Activated T-helper 17 cell treated with anti-CD3 and anti-CD28 coated beads, Interleukin-2, amount 50 U/mL, for 72 hours (primary cell): Measurements from ENCODE around the gene ODAD3. TPM values are rescaled to one million over a fixed set of nuclear protein-coding genes. Genes with fewer than 3 reads are reported as not detected.
"Not testable (repeated sequence)": the region's sequence is repeated elsewhere in the genome, so short reads cannot be mapped to it uniquely, and the experiment has no call there.

Source experiments
- ATAC-seq: fragments of 150-1000 bp; cut with Tn5 transposase; replicated peaks from 2 replicates; pipeline ENCODE4 v1.10.0; 2021; ENCODE audit warnings: mild to moderate bottlenecking, moderate library complexity
- H3K27ac Mint-ChIP-seq: one replicate; pipeline ENCODE4 v1.8.0; 2022; ENCODE audit warnings: mixed read lengths
- H3K27me3 Mint-ChIP-seq: one replicate; pipeline ENCODE4 v1.8.0; 2022; ENCODE audit warnings: mixed read lengths
- H3K36me3 Mint-ChIP-seq: one replicate; pipeline ENCODE4 v1.8.0; 2022; ENCODE audit warnings: low read depth, mild to moderate bottlenecking, mixed read lengths
- H3K4me1 Mint-ChIP-seq: one replicate; pipeline ENCODE4 v1.8.0; 2022; ENCODE audit warnings: mixed read lengths
- H3K4me3 Mint-ChIP-seq: one replicate; pipeline ENCODE4 v1.8.0; 2022; ENCODE audit warnings: mild to moderate bottlenecking, mixed read lengths
- H3K9me3 Mint-ChIP-seq: one replicate; pipeline ENCODE4 v1.8.0; 2022; ENCODE audit warnings: mixed read lengths
- total RNA-seq, 2 donors: library from RNA; stranded (reverse); gene quantifications; one replicate each; pipeline ENCODE4 v1.2.3, GENCODE V29; 2022

Gene ODAD3
- total RNA-seq, 2 donors from 2014 or later: 0.15 to 0.42 TPM

DNA sequence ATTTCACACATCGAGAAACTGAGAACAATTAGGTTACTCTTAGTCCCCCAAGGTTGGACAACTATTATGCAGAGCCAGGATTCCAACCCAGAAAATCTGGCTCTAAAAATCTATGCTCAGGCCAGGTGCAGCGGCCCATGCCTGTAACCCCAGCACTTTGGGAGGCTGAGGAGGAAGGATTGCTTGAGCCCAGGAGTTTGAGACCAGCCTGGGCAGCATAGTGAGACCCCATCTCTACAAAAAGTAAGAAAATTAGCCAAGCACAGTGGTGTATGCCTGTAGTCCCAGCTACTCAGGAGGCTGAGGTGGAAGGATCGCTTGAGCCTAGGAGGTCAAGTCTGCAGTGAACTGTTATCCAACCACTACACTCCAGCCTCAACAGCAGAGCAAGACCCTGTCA is 1.4 kb downstream of the ODAD3 start:
- not testable (repeated sequence) for H3K27me3 Mint-ChIP-seq, H3K27ac Mint-ChIP-seq, ATAC-seq, H3K9me3 Mint-ChIP-seq, H3K4me1 Mint-ChIP-seq
- H3K36me3 Mint-ChIP-seq: peaks cover 36% of the 10 kb centered on the region
- H3K4me3 Mint-ChIP-seq: peak overlapping the region; percentile 99

GRCh38 chr19:11426656-11427055 is 8.3 kb downstream of the ODAD3 start:
- Mint-ChIP-seq H3K27me3 (peaks cover 17% of the 10 kb centered on the region), H3K4me3 (no peak overlapping the region), H3K9me3 (no peaks in the 10 kb centered on the region), H3K27ac (no peak overlapping the region), H3K36me3 (no peaks in the 10 kb centered on the region), H3K4me1 (peaks cover 11% of the 10 kb centered on the region)
- no peak for ATAC-seq

DNA sequence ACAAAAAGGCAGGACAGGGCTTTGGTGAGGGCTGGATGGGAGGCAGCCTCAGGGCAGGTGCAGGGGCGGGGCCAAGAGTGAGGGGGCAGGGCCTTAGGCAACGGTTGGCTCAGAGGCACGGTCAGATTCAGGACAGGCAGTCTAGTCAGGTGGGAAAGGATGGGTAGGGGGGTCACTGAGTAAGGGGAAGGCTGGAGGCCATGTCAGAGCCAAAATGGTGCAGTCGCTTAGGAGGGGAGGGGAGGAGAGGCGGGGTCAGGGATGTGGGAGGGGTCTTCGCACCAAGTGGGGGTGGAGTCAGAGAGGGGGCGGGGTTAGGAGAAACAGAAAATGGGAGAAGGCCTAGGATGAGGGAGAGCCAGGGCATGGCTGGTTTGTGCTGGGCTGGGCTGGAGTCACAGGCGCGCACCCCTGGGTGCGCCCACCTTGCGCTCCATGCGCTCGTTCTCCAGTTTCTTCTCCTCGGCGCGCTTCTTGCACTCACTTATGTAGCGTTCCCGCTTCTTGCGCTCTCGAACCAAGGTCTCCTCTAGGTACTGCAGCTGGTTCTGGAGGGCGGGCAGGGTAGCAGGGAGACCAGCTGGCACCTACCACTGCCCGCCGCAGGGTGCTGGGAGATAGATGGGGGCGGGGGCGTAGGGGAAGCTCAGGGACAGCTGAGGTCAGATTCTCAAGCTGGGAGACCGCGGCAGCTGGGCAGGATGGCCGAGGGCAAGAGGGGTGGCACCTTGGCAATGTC is 9.0 kb downstream of the ODAD3 start:
- Mint-ChIP-seq H3K27ac (no peak overlapping the region), H3K9me3 (no peaks in the 10 kb centered on the region), H3K4me3 (no peak overlapping the region), H3K36me3 (no peaks in the 10 kb centered on the region), H3K27me3 (peaks cover 25% of the 10 kb centered on the region), H3K4me1 (peaks cover 11% of the 10 kb centered on the region)
- no peak for ATAC-seq

DNA sequence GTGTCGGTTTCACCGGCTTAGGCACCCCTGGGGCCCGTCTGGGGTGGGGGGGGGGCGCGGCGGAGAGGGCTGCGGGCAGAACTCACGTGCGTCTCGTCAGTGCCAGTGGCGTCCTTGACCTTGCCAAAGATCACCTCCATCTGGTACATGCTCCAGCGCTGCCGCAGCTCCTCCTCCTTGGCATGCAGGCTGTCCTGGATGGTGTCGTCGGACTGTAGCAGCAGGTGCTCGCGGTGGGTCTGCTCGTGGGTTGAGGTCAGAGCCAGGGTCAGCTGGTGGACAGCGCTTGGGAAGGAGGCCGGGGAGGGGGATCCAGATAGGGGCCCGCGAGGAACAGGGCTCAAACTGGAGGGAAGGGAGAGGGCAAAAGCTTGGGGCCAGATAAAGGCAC is 11.1 kb downstream of the ODAD3 start:
- ATAC-seq: no peak
- Mint-ChIP-seq H3K9me3 (no peaks in the 10 kb centered on the region), H3K27ac (no peak overlapping the region), H3K27me3 (peaks cover 34% of the 10 kb centered on the region), H3K4me1 (peaks cover 11% of the 10 kb centered on the region), H3K4me3 (peak overlapping the region; percentile 79), H3K36me3 (peaks cover 4% of the 10 kb centered on the region)

DNA sequence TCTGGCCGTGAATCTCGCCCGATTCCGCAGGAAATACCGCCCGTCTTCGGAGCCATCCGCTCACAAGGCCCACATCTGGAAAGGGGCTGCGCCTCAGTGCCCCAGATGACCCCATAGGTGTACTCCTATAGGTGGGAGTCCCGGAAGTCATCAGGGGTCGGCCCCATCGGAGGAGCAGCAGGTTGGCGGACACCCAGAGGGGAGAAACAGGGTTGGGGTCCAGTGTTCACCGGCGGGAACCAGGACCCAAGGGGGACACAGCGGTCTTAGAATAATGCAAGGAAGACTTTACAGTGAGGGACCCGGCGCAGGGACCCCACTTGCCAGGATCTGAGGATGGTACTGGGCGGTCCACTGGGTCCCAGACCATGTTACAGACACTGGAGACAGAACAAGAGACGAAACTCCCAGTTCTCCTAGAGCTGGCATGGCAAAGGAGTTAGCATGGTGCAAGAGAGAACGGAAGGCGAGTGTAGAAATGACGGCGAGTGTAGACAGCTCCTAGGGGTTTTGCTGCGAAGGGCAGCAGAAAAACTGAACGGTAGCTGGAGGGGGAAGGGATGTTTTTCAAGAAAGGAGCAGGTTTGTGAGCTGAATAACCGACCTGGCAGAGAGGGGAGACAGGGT is 11.6 kb downstream of the ODAD3 start:
- Mint-ChIP-seq H3K36me3 (peaks cover 4% of the 10 kb centered on the region), H3K9me3 (no peaks in the 10 kb centered on the region), H3K4me3 (peak overlapping the region; percentile 79), H3K27me3 (peaks cover 36% of the 10 kb centered on the region), H3K4me1 (peaks cover 11% of the 10 kb centered on the region), H3K27ac (no peak overlapping the region)
- ATAC-seq: no peak

- Mint-ChIP-seq H3K4me1 (peaks cover 11% of the 10 kb centered on the region), H3K36me3 (peaks cover 4% of the 10 kb centered on the region), H3K4me3 (peak overlapping the region; percentile 79), H3K27ac (no peak overlapping the region), H3K9me3 (no peaks in the 10 kb centered on the region), H3K27me3 (peaks cover 44% of the 10 kb centered on the region)
- peak; percentile 88 for ATAC-seq
Measured at GRCh38 chr19:11422163-11423065, 12.5 kb downstream of the ODAD3 start.

DNA sequence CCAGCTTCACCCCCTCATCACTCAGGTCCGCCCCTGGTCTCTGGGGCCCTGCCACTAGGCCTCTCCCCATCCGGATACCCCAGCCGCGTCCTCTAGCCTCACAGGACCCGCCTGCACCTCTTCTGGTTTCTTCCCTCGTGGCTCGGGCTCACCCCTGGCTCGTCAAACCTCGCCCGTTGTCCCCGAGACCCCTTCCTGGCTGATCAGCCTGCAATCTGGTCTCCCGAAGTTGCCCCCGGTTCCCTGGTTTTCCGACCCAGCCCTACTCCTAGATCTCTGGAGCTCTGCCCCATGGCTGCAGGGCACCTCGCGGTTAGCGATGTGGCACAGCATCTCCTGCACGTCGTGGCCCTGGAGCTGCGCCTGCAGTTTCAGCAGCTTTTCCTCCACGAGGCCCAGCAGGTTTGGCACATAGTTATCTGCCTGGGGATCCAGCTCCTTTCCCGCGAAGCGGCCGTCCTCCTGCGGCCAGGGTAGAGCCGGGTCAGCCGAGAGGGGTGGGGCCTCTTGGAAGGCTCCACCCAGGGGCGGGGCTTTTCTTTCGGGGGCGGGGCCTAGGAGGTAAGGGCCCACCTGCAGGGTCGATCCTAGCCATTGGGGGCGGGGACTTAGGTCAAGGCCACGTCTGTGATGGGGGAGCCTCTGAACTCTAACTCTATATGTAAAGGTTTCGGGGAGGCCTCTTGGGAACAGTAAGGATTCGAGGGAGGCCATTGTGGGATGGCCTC is 13.4 kb downstream of the ODAD3 start:
- H3K4me1 Mint-ChIP-seq: peaks cover 11% of the 10 kb centered on the region
- H3K36me3 Mint-ChIP-seq: peaks cover 4% of the 10 kb centered on the region
- no peak overlapping the region for H3K27ac Mint-ChIP-seq
- ATAC-seq: peak; percentile 64
- H3K4me3 Mint-ChIP-seq: peak overlapping the region; percentile 79
- H3K9me3 Mint-ChIP-seq: no peaks in the 10 kb centered on the region
- H3K27me3 Mint-ChIP-seq: peaks cover 46% of the 10 kb centered on the region

DNA sequence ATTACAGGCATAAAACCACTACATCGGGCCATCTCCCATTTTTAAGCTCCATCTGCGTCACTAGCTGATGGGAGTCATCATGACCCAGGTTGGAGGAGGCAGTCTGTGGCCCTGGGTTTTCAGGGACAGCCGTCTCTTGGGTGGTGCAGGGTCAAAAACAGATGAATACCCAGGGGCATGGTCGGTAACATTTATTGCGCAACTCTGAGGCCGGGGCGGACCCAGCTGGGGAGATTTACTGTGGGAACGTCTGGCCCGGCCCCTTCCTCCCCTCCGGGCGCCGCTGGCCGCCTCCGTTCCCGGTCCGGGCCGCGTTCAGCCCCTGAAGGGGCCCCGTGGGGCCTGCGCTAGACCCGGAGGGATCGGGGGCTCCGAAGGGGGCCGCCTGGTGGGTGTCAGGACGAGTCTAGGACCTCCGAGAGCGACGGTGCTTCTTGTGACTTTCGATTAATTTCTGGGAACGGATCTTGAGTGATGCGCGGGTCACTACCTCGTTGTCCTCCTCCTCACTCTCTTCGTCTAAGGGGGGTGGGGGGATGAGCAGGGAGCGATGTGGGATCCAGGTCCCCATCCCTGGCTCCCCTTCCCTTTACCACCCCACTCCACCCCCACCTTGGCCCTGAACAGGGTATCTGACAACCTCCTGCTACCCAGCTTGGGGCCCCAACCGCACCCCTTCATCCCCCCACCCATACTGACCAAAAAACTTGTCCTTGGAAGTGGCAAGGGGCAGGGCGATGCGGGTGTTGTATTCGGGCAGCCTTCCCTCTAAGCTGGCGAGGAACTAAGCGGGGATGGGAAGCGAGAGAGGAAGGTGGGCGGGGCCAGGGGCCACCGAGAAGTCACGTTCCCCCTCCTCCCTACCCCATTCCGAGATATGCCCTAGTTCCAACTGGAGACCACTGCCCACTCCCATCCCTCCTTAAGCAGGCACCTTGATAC is 14.2 kb downstream of the ODAD3 start:
- H3K36me3 Mint-ChIP-seq: peaks cover 4% of the 10 kb centered on the region
- H3K4me3 Mint-ChIP-seq: peak overlapping the region; percentile 79
- peak; percentile 2 for ATAC-seq
- H3K27ac Mint-ChIP-seq: no peak overlapping the region
- H3K4me1 Mint-ChIP-seq: peaks cover 11% of the 10 kb centered on the region
- no peaks in the 10 kb centered on the region for H3K9me3 Mint-ChIP-seq
- peaks cover 49% of the 10 kb centered on the region for H3K27me3 Mint-ChIP-seq

DNA sequence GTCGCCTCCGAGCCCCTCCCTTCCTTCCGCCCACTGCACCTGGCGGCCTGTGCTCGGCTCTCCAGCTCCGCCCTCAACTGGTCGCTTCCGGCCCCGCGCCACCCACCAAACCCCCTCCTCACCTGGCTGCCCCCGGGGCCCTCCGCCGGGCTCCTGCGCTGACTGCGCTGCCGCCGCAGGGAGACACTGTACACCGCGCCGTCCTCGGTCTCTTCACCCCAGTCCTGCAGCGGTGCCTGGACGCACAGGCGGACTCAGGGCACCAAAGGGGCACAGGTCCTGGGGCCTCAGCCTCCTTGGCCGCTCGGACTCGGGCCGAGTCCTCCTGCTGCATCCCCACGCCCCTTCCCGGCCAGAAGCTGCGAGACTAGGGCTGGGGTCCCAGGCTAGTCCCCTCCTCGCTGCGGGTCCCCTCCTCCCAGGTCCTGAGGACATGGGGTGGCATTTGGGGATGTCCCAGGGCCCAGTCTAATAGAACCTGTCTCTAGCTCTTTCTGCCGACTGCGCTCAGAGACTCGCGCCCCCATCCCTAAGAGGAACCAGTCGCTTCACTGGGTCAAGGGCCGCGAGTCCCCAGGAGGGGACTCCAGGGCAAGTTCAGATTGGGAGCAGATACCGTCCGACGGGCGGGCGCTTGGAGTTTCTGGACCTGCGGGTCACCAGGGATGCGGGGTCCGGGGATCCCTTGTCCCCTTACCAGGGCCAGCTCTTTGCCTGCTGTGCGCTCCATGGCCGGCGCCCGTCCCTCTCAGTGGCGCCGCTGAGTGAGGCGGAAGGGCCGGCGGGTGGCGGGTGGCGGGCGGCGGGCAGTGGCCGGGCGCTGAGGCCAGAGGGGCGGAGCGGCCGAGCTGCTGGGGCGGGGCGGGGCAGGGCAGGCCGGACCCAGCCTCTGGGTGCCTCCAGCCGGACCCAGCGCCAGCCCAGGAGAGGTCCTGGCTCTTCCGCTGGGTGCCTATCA is 16.1 kb downstream of the ODAD3 start, which contains the start of gene RGL3:
Gene RGL3, minus strand, starts transcription at position 766 of the 958 bp plus-strand sequence. Its CDS starts 36 bp downstream, at position 730.
- Mint-ChIP-seq H3K9me3 (no peaks in the 10 kb centered on the region), H3K4me1 (peaks cover 11% of the 10 kb centered on the region), H3K4me3 (peak within 1 kb of the TSS; percentile 79), H3K27me3 (peaks cover 47% of the 10 kb centered on the region), H3K36me3 (peaks cover 4% of the 10 kb centered on the region), H3K27ac (no peak within 1 kb of the TSS)
- ATAC-seq: no peak

DNA sequence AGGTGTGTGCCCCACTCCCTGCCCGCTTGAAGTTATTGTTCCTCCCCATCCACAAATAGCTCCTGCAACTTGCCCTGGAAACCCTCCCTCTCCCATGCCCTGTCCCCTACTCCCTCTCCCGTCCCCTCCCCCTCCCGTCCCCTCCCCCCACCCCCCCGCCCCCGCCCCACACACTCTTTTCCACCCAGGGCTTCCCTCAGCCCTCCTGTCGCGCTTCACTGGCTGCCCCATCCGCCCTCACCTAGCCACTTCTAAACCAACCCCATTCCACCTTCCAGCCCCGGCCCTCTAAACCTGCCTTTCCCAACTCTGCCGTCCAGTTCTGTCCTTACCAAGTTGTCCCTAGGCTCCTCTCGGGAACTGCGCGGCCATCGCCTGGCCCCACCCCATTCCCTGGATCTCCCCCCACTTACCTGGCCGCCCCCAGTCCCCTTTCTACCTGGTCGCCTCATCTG is 16.8 kb downstream of the ODAD3 start:
- ATAC-seq: no peak
- Mint-ChIP-seq H3K36me3 (peaks cover 4% of the 10 kb centered on the region), H3K27me3 (peaks cover 40% of the 10 kb centered on the region), H3K4me1 (peaks cover 5% of the 10 kb centered on the region), H3K9me3 (no peaks in the 10 kb centered on the region), H3K27ac (no peak overlapping the region), H3K4me3 (no peak overlapping the region)

DNA sequence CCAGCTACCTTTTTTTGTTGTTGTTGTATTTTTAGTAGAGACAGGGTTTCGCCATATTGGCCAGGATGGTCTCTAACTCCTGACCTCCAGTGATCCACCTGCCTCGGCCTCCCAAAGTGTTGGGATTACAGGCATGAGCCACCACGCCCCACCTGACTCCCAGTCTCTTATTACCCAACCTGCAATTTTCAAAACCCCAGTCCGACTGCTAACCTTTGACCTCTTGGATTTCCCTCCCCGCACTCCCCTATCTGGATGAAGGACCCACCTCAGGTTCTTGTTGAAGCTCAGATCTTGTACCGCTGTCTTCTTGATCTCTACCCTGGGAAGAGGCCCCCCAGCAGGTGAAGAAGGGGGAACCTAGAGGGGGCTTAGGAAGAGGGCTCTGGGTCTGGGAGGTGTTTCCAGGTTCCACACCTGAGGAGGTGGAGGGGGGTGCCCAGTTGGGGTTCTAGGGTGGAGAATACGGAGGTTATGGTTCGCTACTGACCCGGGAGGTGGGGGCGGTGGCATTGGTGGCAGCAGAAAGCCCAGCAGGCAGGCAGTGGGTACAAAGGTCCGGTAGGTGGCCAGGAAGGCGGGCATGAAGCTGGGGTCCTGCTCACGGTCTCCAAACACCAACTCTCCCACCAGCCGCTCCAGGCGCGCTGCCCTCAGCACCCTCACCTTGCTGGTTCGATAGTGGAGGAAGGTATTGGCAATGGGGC is 18.4 kb downstream of the ODAD3 start:
- H3K9me3 Mint-ChIP-seq: no peaks in the 10 kb centered on the region
- H3K36me3 Mint-ChIP-seq: peaks cover 4% of the 10 kb centered on the region
- peaks cover 30% of the 10 kb centered on the region for H3K27me3 Mint-ChIP-seq
- H3K4me1 Mint-ChIP-seq: no peaks in the 10 kb centered on the region
- no peak overlapping the region for H3K4me3 Mint-ChIP-seq
- no peak overlapping the region for H3K27ac Mint-ChIP-seq
- ATAC-seq: no peak

DNA sequence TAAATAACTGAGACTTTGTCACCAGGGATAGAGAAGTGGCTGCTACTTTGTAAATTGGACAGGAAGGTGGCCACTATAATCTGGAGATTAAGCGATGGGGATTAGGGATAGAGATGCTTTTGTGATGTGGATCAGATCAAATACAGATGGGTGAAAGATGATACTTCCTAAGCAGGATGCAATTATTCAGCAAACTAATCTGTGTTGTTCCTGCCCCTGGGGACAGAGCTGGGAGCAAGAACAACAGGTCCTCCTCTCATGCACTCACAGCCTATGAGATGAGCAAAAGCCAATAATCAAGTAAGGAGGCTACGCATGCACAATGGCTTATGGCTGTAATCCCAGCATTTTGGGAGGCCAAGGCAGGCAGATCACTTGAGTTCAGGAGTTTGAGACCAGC is 20.4 kb downstream of the ODAD3 start:
- Mint-ChIP-seq H3K36me3 (no peaks in the 10 kb centered on the region), H3K4me3 (no peak overlapping the region), H3K27me3 (peaks cover 18% of the 10 kb centered on the region), H3K9me3 (no peaks in the 10 kb centered on the region), H3K4me1 (no peaks in the 10 kb centered on the region), H3K27ac (no peak overlapping the region)
- no peak for ATAC-seq
